ENCODE results near the gene ETS1. TPM values are rescaled to one million over a fixed set of nuclear protein-coding genes. Genes with fewer than 3 reads are reported as not detected.

Gene ETS1
- polyA plus RNA-seq, 1 donor from 2014 or later: 0.42 TPM

DNA sequence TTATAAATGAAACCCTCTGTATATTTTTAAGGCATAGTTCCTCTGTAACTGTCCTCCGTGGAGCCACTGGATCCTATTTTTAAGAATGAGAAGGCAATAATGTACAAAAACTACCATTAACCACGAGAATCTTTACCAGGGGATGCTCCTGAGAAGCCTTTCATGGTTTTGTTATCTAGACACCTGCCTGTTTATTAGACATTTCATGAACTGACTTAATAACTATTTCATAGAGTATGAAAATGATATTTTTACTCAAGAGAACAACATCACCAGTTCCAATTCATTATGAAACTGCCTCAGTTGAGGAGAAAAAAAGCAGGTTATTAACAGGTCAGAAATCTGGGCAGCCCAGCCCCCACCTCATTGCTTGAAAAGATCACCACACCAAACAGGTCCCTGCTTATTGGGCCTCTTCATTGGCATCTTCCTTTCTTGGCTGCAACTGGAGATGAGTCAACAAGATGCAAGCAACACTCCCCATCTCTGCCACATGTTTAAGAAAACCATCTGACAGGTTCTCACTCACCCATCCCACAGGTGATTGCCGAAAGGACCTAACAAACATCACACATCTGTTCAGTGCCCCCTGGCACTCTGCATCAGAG is 27.8 kb downstream of the ETS1 start:
- Histone ChIP-seq H3K9ac (ENCODE audit: low read length) (no peak overlapping the region), H3K9me2 (ENCODE audit: insufficient read depth, low read length) (no peaks in the 10 kb centered on the region), H3K36me3 (ENCODE audit: insufficient read depth, low read length) (no peaks in the 10 kb centered on the region), H3K4me3 (ENCODE audit: low read length) (no peak overlapping the region), H3K27ac (ENCODE audit: low read length) (no peak overlapping the region), H3K9me3 (ENCODE audit: low read length) (no peaks in the 10 kb centered on the region), H3K79me2 (replicated peaks; ENCODE audit: insufficient read depth, low read length) (no peaks in the 10 kb centered on the region), H3K27me3 (ENCODE audit: insufficient read depth, low read depth, low read length) (peaks cover 5% of the 10 kb centered on the region), H3K4me2 (ENCODE audit: low read length) (no peak overlapping the region), H4K20me1 (ENCODE audit: insufficient read depth) (no peaks in the 10 kb centered on the region), H3F3A (ENCODE audit: insufficient read depth, low read length, poor library complexity, severe bottlenecking) (no peaks in the 10 kb centered on the region), H2AFZ (ENCODE audit: low read depth, low read length) (no peak overlapping the region)
- TF ChIP-seq, protein P1, sequence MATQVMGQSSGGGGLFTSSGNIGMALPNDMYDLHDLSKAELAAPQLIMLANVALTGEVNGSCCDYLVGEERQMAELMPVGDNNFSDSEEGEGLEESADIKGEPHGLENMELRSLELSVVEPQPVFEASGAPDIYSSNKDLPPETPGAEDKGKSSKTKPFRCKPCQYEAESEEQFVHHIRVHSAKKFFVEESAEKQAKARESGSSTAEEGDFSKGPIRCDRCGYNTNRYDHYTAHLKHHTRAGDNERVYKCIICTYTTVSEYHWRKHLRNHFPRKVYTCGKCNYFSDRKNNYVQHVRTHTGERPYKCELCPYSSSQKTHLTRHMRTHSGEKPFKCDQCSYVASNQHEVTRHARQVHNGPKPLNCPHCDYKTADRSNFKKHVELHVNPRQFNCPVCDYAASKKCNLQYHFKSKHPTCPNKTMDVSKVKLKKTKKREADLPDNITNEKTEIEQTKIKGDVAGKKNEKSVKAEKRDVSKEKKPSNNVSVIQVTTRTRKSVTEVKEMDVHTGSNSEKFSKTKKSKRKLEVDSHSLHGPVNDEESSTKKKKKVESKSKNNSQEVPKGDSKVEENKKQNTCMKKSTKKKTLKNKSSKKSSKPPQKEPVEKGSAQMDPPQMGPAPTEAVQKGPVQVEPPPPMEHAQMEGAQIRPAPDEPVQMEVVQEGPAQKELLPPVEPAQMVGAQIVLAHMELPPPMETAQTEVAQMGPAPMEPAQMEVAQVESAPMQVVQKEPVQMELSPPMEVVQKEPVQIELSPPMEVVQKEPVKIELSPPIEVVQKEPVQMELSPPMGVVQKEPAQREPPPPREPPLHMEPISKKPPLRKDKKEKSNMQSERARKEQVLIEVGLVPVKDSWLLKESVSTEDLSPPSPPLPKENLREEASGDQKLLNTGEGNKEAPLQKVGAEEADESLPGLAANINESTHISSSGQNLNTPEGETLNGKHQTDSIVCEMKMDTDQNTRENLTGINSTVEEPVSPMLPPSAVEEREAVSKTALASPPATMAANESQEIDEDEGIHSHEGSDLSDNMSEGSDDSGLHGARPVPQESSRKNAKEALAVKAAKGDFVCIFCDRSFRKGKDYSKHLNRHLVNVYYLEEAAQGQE (IDR thresholded peaks at IDR 0.05; ENCODE audit: borderline replicate concordance): no peak
- TF ChIP-seq POLR2AphosphoS5 (IDR thresholded peaks at IDR 0.05): no peak

DNA sequence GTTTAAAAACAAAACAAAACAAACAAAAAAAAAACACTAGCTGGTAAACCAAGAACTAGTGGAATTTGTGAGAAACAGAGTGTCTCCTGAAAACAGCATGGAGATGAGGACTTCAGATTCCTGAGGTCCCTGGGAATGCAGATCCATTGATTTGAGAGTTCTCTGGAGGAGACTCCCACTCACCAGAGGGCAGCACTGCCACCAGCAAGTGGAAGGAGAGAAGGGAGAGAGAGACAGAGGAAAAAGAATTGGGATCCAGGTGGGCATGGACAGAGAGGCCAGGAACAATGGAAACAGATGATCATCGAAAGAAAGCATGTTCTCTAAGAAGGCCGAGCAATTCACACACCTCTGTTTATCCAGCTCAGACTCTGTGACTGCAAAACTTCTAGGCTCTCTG is 31.8 kb downstream of the ETS1 start:
- no peak for TF ChIP-seq EP300 (conservative IDR thresholded peaks at IDR 0.05; ENCODE audit: poor library complexity, severe bottlenecking)
- TF ChIP-seq TAF1 (IDR thresholded peaks at IDR 0.05; ENCODE audit: low read depth): no peak
- no peak for TF ChIP-seq RAD21 (conservative IDR thresholded peaks at IDR 0.05)
- TF ChIP-seq EZH2 (IDR thresholded peaks at IDR 0.05; ENCODE audit: borderline replicate concordance, insufficient read depth, low read length, poor library complexity, severe bottlenecking): no peak
- TF ChIP-seq, protein P1 (IDR thresholded peaks at IDR 0.05; ENCODE audit: borderline replicate concordance): no peak
- TF ChIP-seq, protein P2, sequence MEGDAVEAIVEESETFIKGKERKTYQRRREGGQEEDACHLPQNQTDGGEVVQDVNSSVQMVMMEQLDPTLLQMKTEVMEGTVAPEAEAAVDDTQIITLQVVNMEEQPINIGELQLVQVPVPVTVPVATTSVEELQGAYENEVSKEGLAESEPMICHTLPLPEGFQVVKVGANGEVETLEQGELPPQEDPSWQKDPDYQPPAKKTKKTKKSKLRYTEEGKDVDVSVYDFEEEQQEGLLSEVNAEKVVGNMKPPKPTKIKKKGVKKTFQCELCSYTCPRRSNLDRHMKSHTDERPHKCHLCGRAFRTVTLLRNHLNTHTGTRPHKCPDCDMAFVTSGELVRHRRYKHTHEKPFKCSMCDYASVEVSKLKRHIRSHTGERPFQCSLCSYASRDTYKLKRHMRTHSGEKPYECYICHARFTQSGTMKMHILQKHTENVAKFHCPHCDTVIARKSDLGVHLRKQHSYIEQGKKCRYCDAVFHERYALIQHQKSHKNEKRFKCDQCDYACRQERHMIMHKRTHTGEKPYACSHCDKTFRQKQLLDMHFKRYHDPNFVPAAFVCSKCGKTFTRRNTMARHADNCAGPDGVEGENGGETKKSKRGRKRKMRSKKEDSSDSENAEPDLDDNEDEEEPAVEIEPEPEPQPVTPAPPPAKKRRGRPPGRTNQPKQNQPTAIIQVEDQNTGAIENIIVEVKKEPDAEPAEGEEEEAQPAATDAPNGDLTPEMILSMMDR (IDR thresholded peaks at IDR 0.05; ENCODE audit: poor library complexity, severe bottlenecking): no peak
- Histone ChIP-seq H3K27me3 (ENCODE audit: insufficient read depth, low read depth, low read length) (peaks cover 37% of the 10 kb centered on the region), H3K4me3 (ENCODE audit: low read length) (no peak overlapping the region), H3K9ac (ENCODE audit: low read length) (no peak overlapping the region), H3K27ac (ENCODE audit: low read length) (no peak overlapping the region), H3K36me3 (ENCODE audit: insufficient read depth, low read length) (no peaks in the 10 kb centered on the region), H2AFZ (ENCODE audit: low read depth, low read length) (no peak overlapping the region), H4K20me1 (ENCODE audit: insufficient read depth) (no peaks in the 10 kb centered on the region), H3K9me2 (ENCODE audit: insufficient read depth, low read length) (no peaks in the 10 kb centered on the region), H3K4me2 (ENCODE audit: low read length) (no peak overlapping the region), H3F3A (ENCODE audit: insufficient read depth, low read length, poor library complexity, severe bottlenecking) (no peaks in the 10 kb centered on the region), H3K9me3 (ENCODE audit: low read length) (no peaks in the 10 kb centered on the region), H3K79me2 (replicated peaks; ENCODE audit: insufficient read depth, low read length) (no peaks in the 10 kb centered on the region)
